IMR-90 (cell line): ENCODE results near the gene GTPBP10. TPM values are rescaled to one million over a fixed set of nuclear protein-coding genes. Genes with fewer than 3 reads are reported as not detected.

Experiments used
- ATAC-seq: fragments of 200-7000 bp; cut with Tn5 transposase; 2 replicates; pipeline ENCODE4 v1.9.1; 2020; ENCODE audit warnings: low read depth, mild to moderate bottlenecking, moderate library complexity
- BruUV-seq: library from RNA; stranded (reverse); fragments of 400-500 nt; replicated peaks from 2 replicates; lab custom pipeline; 2021; lab: Mats Ljungman, UMichigan
- CTCF ChIA-PET: fragments of 300-600 bp; formaldehyde crosslinking; extraction: SDS; loops from one replicate; lab custom pipeline; 2021; ENCODE audit warnings: antibody characterized with exemption; lab: Yijun Ruan, JAX
- POLR2A ChIA-PET: fragments of 300-600 bp; sonication (Branson Sonifier 250); formaldehyde crosslinking; loops from one replicate; lab custom pipeline; 2022; ENCODE audit warnings: antibody characterized with exemption; ENCODE audit not compliant: unreplicated experiment; lab: Charles Lee
- DNase-seq: peaks from one replicate; pipeline ENCODE4 v3.0.0; 2013
- H2AFZ ChIP-seq: replicated peaks from 2 replicates; pipeline ENCODE3; 2013; ENCODE audit warnings: low read length, mild to moderate bottlenecking; ENCODE audit not compliant: poor library complexity
- H2AK5ac ChIP-seq: 2 replicates; pipeline ENCODE4 v1.6.1; 2013; ENCODE audit warnings: low read depth, low read length, inconsistent platforms
- H2AK9ac ChIP-seq: replicated peaks from 2 replicates; pipeline ENCODE3; 2013; ENCODE audit warnings: mild to moderate bottlenecking, low read depth, low read length, moderate library complexity; ENCODE audit not compliant: poor library complexity
- H2BK120ac ChIP-seq: 2 replicates; pipeline ENCODE4 v1.6.1; 2013; ENCODE audit warnings: low read depth, low read length, inconsistent platforms
- H2BK15ac ChIP-seq: 3 replicates; pipeline ENCODE4 v1.6.1; 2013; ENCODE audit warnings: low read depth, low read length, inconsistent platforms
- H2BK20ac ChIP-seq: 2 replicates; pipeline ENCODE4 v1.6.1; 2013; ENCODE audit warnings: low read depth, mild to moderate bottlenecking, inconsistent platforms, low read length, moderate library complexity
- H2BK5ac ChIP-seq: 2 replicates; pipeline ENCODE4 v1.6.1; 2013; ENCODE audit warnings: mild to moderate bottlenecking, low read depth, low read length, inconsistent platforms; ENCODE audit not compliant: poor library complexity, severe bottlenecking
- H3K14ac ChIP-seq: replicated peaks from 2 replicates; pipeline ENCODE4 v1.6.1; 2013; ENCODE audit warnings: low read depth, low read length, inconsistent platforms
- H3K18ac ChIP-seq: 2 replicates; pipeline ENCODE4 v1.6.1; 2013; ENCODE audit warnings: low read depth, low read length, control low read depth
- H3K23ac ChIP-seq: 2 replicates; pipeline ENCODE4 v1.6.1; 2013; ENCODE audit warnings: low read depth, low read length, inconsistent platforms
- H3K27ac ChIP-seq: 2 replicates; pipeline ENCODE4 v1.5.1; 2013; ENCODE audit warnings: mild to moderate bottlenecking, control low read depth, low read length; ENCODE audit not compliant: insufficient read depth
- H3K27me3 ChIP-seq: 2 replicates; pipeline ENCODE4 v1.6.1; 2013; ENCODE audit warnings: low read length; ENCODE audit not compliant: control insufficient read depth, insufficient read depth
- H3K36me3 ChIP-seq: 2 replicates; pipeline ENCODE4 v1.6.1; 2013; ENCODE audit warnings: low read length, mixed read lengths; ENCODE audit not compliant: control insufficient read depth, insufficient read depth
- H3K4ac ChIP-seq: 2 replicates; pipeline ENCODE4 v1.6.1; 2013; ENCODE audit warnings: low read depth, low read length, inconsistent platforms
- H3K4me1 ChIP-seq: 2 replicates; pipeline ENCODE4 v1.6.1; 2013; ENCODE audit warnings: low read length, mixed read lengths; ENCODE audit not compliant: control insufficient read depth, insufficient read depth
- H3K4me2 ChIP-seq: 2 replicates; pipeline ENCODE4 v1.6.1; 2013; ENCODE audit warnings: low read depth, mild to moderate bottlenecking, control low read depth, low read length, moderate library complexity
- H3K4me3 ChIP-seq: 2 replicates; pipeline ENCODE4 v1.5.1; 2013; ENCODE audit warnings: low read depth, mild to moderate bottlenecking, control low read depth, low read length, moderate library complexity; ENCODE audit not compliant: insufficient read depth
- H3K56ac ChIP-seq: 2 replicates; pipeline ENCODE4 v1.6.1; 2013; ENCODE audit warnings: low read length, inconsistent platforms; ENCODE audit not compliant: insufficient read depth; ENCODE audit errors: extremely low read depth
- H3K79me1 ChIP-seq, 2 experiments: 2 replicates each; pipeline ENCODE4 v1.6.1; 2013; ENCODE audit warnings: low read length in 2 of 2, inconsistent platforms in 1 of 2, low read depth in 1 of 2
- H3K9ac ChIP-seq: 2 replicates; pipeline ENCODE4 v1.6.1; 2013; ENCODE audit warnings: low read depth, low read length, control low read depth
- H3K9me1 ChIP-seq: 2 replicates; pipeline ENCODE4 v1.6.1; 2013; ENCODE audit warnings: low read length, inconsistent platforms; ENCODE audit not compliant: insufficient read depth
- H3K9me3 ChIP-seq: 2 replicates; pipeline ENCODE4 v1.6.1; 2013; ENCODE audit warnings: low read length; ENCODE audit not compliant: control insufficient read depth, insufficient read depth
- H4K20me1 ChIP-seq: 2 replicates; pipeline ENCODE4 v1.6.1; 2013; ENCODE audit warnings: low read length, inconsistent platforms; ENCODE audit not compliant: insufficient read depth
- H4K5ac ChIP-seq: 2 replicates; pipeline ENCODE4 v1.6.1; 2013; ENCODE audit warnings: mild to moderate bottlenecking, low read depth, low read length, control low read depth
- H4K8ac ChIP-seq, 2 experiments: 2 replicates each; pipeline ENCODE4 v1.6.1; 2013; ENCODE audit warnings: low read depth in 2 of 2, low read length in 2 of 2, control low read depth in 1 of 2, inconsistent platforms in 1 of 2
- H4K91ac ChIP-seq: 2 replicates; pipeline ENCODE4 v1.6.1; 2013; ENCODE audit warnings: low read depth, low read length, inconsistent platforms; ENCODE audit not compliant: insufficient read depth
- CHD1 ChIP-seq: IDR thresholded peaks from 2 replicates; pipeline ENCODE4 v1.6.1; 2012; ENCODE audit warnings: low read depth, low read length, improper control_type of control experiment
- CTCF ChIP-seq: conservative IDR thresholded peaks from 2 replicates; pipeline ENCODE4 v1.5.1; 2012; ENCODE audit warnings: mild to moderate bottlenecking, low read depth, low read length, improper control_type of control experiment
- MAFK ChIP-seq: IDR thresholded peaks from 2 replicates; pipeline ENCODE4 v1.6.1; 2012; ENCODE audit warnings: low read depth, low read length, improper control_type of control experiment
- USF2 ChIP-seq: fragments of 150-350 bp; IDR thresholded peaks from 2 replicates; pipeline ENCODE4 v1.6.1; 2017; ENCODE audit warnings: mild to moderate bottlenecking, antibody characterized with exemption, low read length, low read depth
- WGBS, 2 experiments: methylation state at CpG; one replicate each; pipeline versions ENCODE4 v1.1.5 to v1.1.7; 2013; ENCODE audit warnings: missing lambda C conversion rate in 2 of 2; ENCODE audit not compliant: insufficient read length in 1 of 2; ENCODE audit errors: extremely low coverage in 2 of 2; 5-methylcytosine and 5-hydroxymethylcytosine counted together
- dilution Hi-C: fragments of 300-500 bp; cut with HindIII; formaldehyde crosslinking; loops from one replicate; pipeline ENCODE4 v1.14.3; 2018; ENCODE audit warnings: low sequenced_read_pairs; ENCODE audit not compliant: unreplicated experiment
- in situ Hi-C: fragments of 300-500 bp; cut with MboI; formaldehyde crosslinking; loops from 3 replicates; pipeline ENCODE4 v1.14.3; 2019; ENCODE audit warnings: low sequenced_read_pairs, inconsistent platforms, mixed read lengths
- intact Hi-C: fragments of 100-400 bp; cut with micrococcal nuclease; formaldehyde crosslinking; loops from 2 replicates; pipeline ENCODE4 v1.10.0; 2022
- polyA plus RNA-seq, 3 experiments: library from polyadenylated mRNA; depleted of rRNA; stranded (reverse); fragments of >200 nt; gene quantifications; 2 replicates each; pipeline ENCODE4 v1.2.3, GENCODE V29; 2012; ENCODE audit warnings: low replicate concordance in 1 of 3
- total RNA-seq: library from RNA; depleted of rRNA; stranded (reverse); fragments of >200 nt; gene quantifications from 2 replicates; pipeline ENCODE4 v1.2.3, GENCODE V29; 2012

GTPBP10 gene
- total and polyA plus RNA-seq, 2 of the 4 experiments (the other 2 are of a cell fraction) = 11.5 to 12.8 TPM

- Histone ChIP-seq H3K79me1 (no peaks in the 10 kb centered on the region), H3K9ac (no peak overlapping the region), H3K27ac (no peak overlapping the region), H3K56ac (no peak overlapping the region), H3K14ac (no peak overlapping the region), H4K5ac (no peak overlapping the region), H2BK15ac (no peak overlapping the region), H3K9me1 (no peaks in the 10 kb centered on the region), H2BK5ac (no peak overlapping the region), H4K8ac (no peak overlapping the region), H3K36me3 (no peaks in the 10 kb centered on the region), H2AFZ (no peak overlapping the region), H3K4me3 (no peak overlapping the region), H3K23ac (no peak overlapping the region), H2AK9ac (no peak overlapping the region), H2AK5ac (no peak overlapping the region), H3K27me3 (no peaks in the 10 kb centered on the region), H4K20me1 (no peaks in the 10 kb centered on the region), H3K4ac (no peak overlapping the region), H4K91ac (no peak overlapping the region), H2BK20ac (no peak overlapping the region), H3K9me3 (peaks cover 7% of the 10 kb centered on the region; the same call in 1 of the 2 replicates), H3K4me2 (no peak overlapping the region), H3K4me1 (no peaks in the 10 kb centered on the region), H3K18ac (no peak overlapping the region), H2BK120ac (no peak overlapping the region)
- DNase-seq (no peak), ATAC-seq (no peak)
- in situ Hi-C loops = loop anchor here (10.0 kb wide), 1 partner anchor 268 kb away; no protein-coding TSS in a partner anchor
- ChIA-PET CTCF (no interaction called here), POLR2A (no interaction called here)
- WGBS, 2 experiments = 53% methylated on average over 5 of the region's 10 CpGs; no CpG with 5 or more reads in 1 of the 2 experiments
- dilution Hi-C loops = no loop called here
- intact Hi-C loops = no loop called here
- no TSS peak for BruUV-seq
- TF ChIP-seq USF2 = no peak
- TF ChIP-seq CTCF = no peak
- no peak for TF ChIP-seq CHD1
- no peak for TF ChIP-seq MAFK
Observed at GRCh38 chr7:90432752-90433151, 86.2 kb downstream of the GTPBP10 start.
